ENCODE results near the gene DCUN1D4. TPM values are rescaled to one million over a fixed set of nuclear protein-coding genes. Genes with fewer than 3 reads are reported as not detected.

DCUN1D4 gene
- polyA plus RNA-seq, 1 donor from 2014 or later: 130 TPM

DNA sequence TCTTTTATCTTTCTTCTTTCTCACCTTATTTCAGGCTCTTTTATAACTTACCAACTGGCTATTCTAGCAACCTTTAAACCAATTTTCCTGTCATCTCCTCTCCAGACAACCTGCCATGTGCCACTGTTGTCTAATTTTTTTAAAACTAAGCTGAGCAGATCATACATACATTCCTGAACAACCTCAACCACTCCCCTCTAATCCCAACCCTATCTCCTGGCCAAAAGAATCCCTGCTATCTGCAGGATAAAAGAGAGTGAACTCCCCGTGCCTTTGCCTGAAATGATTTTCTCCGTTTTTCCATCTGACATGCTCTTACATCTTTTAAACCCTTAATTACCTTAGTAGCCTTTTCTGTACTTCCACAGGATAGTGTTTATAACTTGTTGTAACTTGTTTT lies 35.5 kb downstream of the DCUN1D4 start:
- TF ChIP-seq, protein P1, sequence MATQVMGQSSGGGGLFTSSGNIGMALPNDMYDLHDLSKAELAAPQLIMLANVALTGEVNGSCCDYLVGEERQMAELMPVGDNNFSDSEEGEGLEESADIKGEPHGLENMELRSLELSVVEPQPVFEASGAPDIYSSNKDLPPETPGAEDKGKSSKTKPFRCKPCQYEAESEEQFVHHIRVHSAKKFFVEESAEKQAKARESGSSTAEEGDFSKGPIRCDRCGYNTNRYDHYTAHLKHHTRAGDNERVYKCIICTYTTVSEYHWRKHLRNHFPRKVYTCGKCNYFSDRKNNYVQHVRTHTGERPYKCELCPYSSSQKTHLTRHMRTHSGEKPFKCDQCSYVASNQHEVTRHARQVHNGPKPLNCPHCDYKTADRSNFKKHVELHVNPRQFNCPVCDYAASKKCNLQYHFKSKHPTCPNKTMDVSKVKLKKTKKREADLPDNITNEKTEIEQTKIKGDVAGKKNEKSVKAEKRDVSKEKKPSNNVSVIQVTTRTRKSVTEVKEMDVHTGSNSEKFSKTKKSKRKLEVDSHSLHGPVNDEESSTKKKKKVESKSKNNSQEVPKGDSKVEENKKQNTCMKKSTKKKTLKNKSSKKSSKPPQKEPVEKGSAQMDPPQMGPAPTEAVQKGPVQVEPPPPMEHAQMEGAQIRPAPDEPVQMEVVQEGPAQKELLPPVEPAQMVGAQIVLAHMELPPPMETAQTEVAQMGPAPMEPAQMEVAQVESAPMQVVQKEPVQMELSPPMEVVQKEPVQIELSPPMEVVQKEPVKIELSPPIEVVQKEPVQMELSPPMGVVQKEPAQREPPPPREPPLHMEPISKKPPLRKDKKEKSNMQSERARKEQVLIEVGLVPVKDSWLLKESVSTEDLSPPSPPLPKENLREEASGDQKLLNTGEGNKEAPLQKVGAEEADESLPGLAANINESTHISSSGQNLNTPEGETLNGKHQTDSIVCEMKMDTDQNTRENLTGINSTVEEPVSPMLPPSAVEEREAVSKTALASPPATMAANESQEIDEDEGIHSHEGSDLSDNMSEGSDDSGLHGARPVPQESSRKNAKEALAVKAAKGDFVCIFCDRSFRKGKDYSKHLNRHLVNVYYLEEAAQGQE (IDR thresholded peaks at IDR 0.05; ENCODE audit: borderline replicate concordance): no peak
- TF ChIP-seq CTCF (IDR thresholded peaks at IDR 0.05; ENCODE audit: poor library complexity, severe bottlenecking) (no peak), MXI1 (conservative IDR thresholded peaks at IDR 0.05; ENCODE audit: poor library complexity, severe bottlenecking) (no peak), POLR2AphosphoS5 (IDR thresholded peaks at IDR 0.05) (no peak), TAF1 (IDR thresholded peaks at IDR 0.05; ENCODE audit: low read depth) (no peak), EZH2 (IDR thresholded peaks at IDR 0.05; ENCODE audit: borderline replicate concordance, insufficient read depth, low read length, poor library complexity, severe bottlenecking) (no peak), SMC3 (conservative IDR thresholded peaks at IDR 0.05; ENCODE audit: poor library complexity) (no peak), RAD21 (conservative IDR thresholded peaks at IDR 0.05) (no peak), EP300 (conservative IDR thresholded peaks at IDR 0.05; ENCODE audit: poor library complexity, severe bottlenecking) (no peak)
- Histone ChIP-seq H3K27ac (ENCODE audit: low read length) (no peak overlapping the region), H3F3A (ENCODE audit: insufficient read depth, low read length, poor library complexity, severe bottlenecking) (no peaks in the 10 kb centered on the region), H3K9me3 (ENCODE audit: low read length) (no peaks in the 10 kb centered on the region), H3K4me2 (ENCODE audit: low read length) (no peak overlapping the region), H3K36me3 (ENCODE audit: insufficient read depth, low read length) (peaks cover 10% of the 10 kb centered on the region), H3K9me2 (ENCODE audit: insufficient read depth, low read length) (no peaks in the 10 kb centered on the region), H4K20me1 (ENCODE audit: insufficient read depth) (no peaks in the 10 kb centered on the region), H3K79me2 (replicated peaks; ENCODE audit: insufficient read depth, low read length) (no peaks in the 10 kb centered on the region), H3K4me3 (ENCODE audit: low read length) (no peak overlapping the region), H3K27me3 (ENCODE audit: insufficient read depth, low read depth, low read length) (no peaks in the 10 kb centered on the region), H2AFZ (ENCODE audit: low read depth, low read length) (no peak overlapping the region), H3K9ac (ENCODE audit: low read length) (no peak overlapping the region)

DNA sequence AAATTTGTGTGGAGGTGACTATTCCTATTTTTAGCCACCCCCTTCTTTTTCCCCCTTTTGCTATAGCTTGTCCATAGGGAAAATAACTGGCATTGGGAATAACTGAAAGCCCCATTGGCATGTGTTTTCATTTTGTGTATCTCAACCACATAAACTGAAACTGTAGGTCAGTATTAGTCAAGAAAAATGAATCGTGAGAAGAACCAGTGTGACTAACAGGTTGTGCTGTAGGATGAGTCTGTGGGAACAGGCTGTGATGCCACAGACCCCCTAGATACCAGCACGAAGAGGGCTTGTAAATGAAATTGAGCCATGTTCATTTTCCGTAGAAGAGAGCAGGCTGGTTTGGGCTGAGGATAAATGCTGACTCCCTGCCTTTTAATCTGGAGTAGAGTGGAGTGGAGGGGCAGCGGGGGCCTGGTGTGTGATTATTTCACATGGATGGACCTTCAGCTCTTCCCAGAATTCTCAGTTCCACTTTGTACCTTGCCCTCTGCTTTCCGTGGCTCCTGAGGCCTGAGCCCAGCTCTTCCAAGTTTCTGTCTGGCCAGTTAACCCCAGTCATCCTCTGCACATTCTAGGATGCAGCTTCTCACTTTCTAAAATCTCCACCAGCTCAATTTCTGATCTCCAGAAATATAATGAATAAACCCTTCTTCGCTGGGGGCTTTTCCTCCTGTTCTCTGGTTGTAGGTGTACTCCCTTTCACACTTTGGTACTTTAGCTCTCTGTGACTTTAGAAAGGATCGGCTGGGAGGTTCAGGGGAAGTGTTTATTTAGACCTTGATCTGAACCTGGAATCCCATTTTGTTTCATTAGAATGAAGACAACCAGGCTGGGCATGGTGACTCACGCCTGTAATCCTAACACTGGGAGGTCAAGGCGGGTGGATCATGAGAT lies 37.3 kb downstream of the DCUN1D4 start:
- H3K4me3 ChIP-seq (ENCODE audit: low read length): no peak overlapping the region
- no peak overlapping the region for H3K27ac ChIP-seq (ENCODE audit: low read length)
- no peaks in the 10 kb centered on the region for H3K9me2 ChIP-seq (ENCODE audit: insufficient read depth, low read length)
- peaks cover 6% of the 10 kb centered on the region for H3K36me3 ChIP-seq (ENCODE audit: insufficient read depth, low read length)
- H3K27me3 ChIP-seq (ENCODE audit: insufficient read depth, low read depth, low read length): no peaks in the 10 kb centered on the region
- no peaks in the 10 kb centered on the region for H3F3A ChIP-seq (ENCODE audit: insufficient read depth, low read length, poor library complexity, severe bottlenecking)
- no peaks in the 10 kb centered on the region for H4K20me1 ChIP-seq (ENCODE audit: insufficient read depth)
- H3K9ac ChIP-seq (ENCODE audit: low read length): no peak overlapping the region
- H3K9me3 ChIP-seq (ENCODE audit: low read length): no peaks in the 10 kb centered on the region
- H3K4me2 ChIP-seq (ENCODE audit: low read length): no peak overlapping the region
- H2AFZ ChIP-seq (ENCODE audit: low read depth, low read length): no peak overlapping the region
- no peaks in the 10 kb centered on the region for H3K79me2 ChIP-seq (replicated peaks; ENCODE audit: insufficient read depth, low read length)
- TF ChIP-seq, protein P1 (IDR thresholded peaks at IDR 0.05; ENCODE audit: borderline replicate concordance): no peak
- TF ChIP-seq EP300 (conservative IDR thresholded peaks at IDR 0.05; ENCODE audit: poor library complexity, severe bottlenecking): no peak
- TF ChIP-seq SMC3 (conservative IDR thresholded peaks at IDR 0.05; ENCODE audit: poor library complexity): no peak
- TF ChIP-seq TAF1 (IDR thresholded peaks at IDR 0.05; ENCODE audit: low read depth): no peak
- no peak for TF ChIP-seq POLR2AphosphoS5 (IDR thresholded peaks at IDR 0.05)
- no peak for TF ChIP-seq EZH2 (IDR thresholded peaks at IDR 0.05; ENCODE audit: borderline replicate concordance, insufficient read depth, low read length, poor library complexity, severe bottlenecking)
- no peak for TF ChIP-seq RAD21 (conservative IDR thresholded peaks at IDR 0.05)
- TF ChIP-seq MXI1 (conservative IDR thresholded peaks at IDR 0.05; ENCODE audit: poor library complexity, severe bottlenecking): no peak
- TF ChIP-seq CTCF (IDR thresholded peaks at IDR 0.05; ENCODE audit: poor library complexity, severe bottlenecking): no peak

Data from neural cell (in vitro differentiated cells).